ENCODE measurements around the gene LRPPRC.

Gene LRPPRC

GRCh38 chr2:43943809-43944452 lies 51.9 kb downstream of the LRPPRC start:
- TF ChIP-seq CTCF (IDR thresholded peaks at IDR 0.05): no peak

- no peak for TF ChIP-seq CTCF (IDR thresholded peaks at IDR 0.05)
Measured at GRCh38 chr2:43943323-43943722, 52.5 kb downstream of the LRPPRC start.

- TF ChIP-seq CTCF (IDR thresholded peaks at IDR 0.05): no peak
Measured at GRCh38 chr2:43942881-43943280, 52.9 kb downstream of the LRPPRC start.

GRCh38 chr2:43941966-43942365 lies 53.8 kb downstream of the LRPPRC start:
- TF ChIP-seq CTCF (IDR thresholded peaks at IDR 0.05): no peak

GRCh38 chr2:43941359-43941758 lies 54.4 kb downstream of the LRPPRC start:
- TF ChIP-seq CTCF (IDR thresholded peaks at IDR 0.05): no peak

DNA sequence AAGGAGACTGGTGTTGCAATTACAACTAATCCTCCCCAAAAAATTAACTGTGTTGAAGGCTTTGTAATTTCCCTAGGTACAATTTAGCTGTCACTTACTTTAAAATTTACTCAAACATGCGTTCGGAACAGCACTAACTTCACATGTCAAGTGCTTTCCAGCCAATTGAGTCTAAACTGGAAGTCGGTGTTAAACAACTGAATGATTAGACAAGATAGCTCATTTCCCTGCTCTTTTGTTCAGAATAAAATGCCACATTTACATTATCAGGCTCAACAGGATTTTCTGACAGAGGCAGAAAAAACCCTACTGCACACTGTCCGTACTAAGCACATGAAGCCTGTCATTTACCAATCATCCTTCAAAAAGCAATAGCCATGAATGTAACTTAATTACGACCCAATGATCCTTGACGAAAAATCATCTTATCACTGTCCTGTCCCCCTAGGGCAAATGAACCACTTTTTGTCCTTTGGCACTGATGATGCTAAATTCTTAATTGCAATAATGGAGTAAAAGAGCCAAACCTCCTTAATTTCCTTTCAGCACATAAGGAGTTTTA lies 56.0 kb downstream of the LRPPRC start:
- TF ChIP-seq CTCF (IDR thresholded peaks at IDR 0.05): no peak

- TF ChIP-seq CTCF (IDR thresholded peaks at IDR 0.05): no peak
Measured at GRCh38 chr2:43937269-43937820, 58.4 kb downstream of the LRPPRC start.

Data from LNCAP (cell line).